GM23248 (cell line): ENCODE results near the gene RPS6KB2. TPM values are rescaled to one million over a fixed set of nuclear protein-coding genes. Genes with fewer than 3 reads are reported as not detected.

Experiments used
- DNase-seq: peaks from one replicate; pipeline ENCODE4 v3.0.0-alpha.2; 2015
- H2AFZ ChIP-seq: fragments of 200-600 bp; sonication (generic); 2 replicates; pipeline ENCODE4 v1.6.1; 2016; ENCODE audit warnings: antibody characterized with exemption
- H3F3A ChIP-seq: fragments of 200-600 bp; sonication (generic); 2 replicates; pipeline ENCODE4 v1.6.1; 2016; ENCODE audit warnings: mild to moderate bottlenecking, antibody characterized with exemption, mixed run types; ENCODE audit not compliant: insufficient read depth
- H3K27ac ChIP-seq: fragments of 200-600 bp; sonication (generic); 2 replicates; pipeline ENCODE4 v1.5.1; 2016; ENCODE audit warnings: mild to moderate bottlenecking
- H3K27me3 ChIP-seq: fragments of 200-600 bp; sonication (generic); replicated peaks from 2 replicates; pipeline ENCODE4 v1.6.1; 2016; ENCODE audit warnings: mild to moderate bottlenecking; ENCODE audit not compliant: insufficient read depth
- H3K36me3 ChIP-seq: fragments of 200-600 bp; sonication (generic); 2 replicates; pipeline ENCODE4 v1.6.1; 2016; ENCODE audit warnings: low read depth, mild to moderate bottlenecking
- H3K4me1 ChIP-seq: fragments of 200-600 bp; sonication (generic); 2 replicates; pipeline ENCODE4 v1.6.1; 2016; ENCODE audit warnings: mild to moderate bottlenecking; ENCODE audit not compliant: insufficient read depth
- H3K4me2 ChIP-seq: fragments of 200-600 bp; sonication (generic); one replicate; pipeline ENCODE4 v1.6.1; 2016; ENCODE audit warnings: mild to moderate bottlenecking; ENCODE audit not compliant: unreplicated experiment
- H3K4me3 ChIP-seq: fragments of 200-600 bp; sonication (generic); 2 replicates; pipeline ENCODE4 v1.5.1; 2016; ENCODE audit warnings: mild to moderate bottlenecking
- H3K79me2 ChIP-seq: fragments of 200-600 bp; sonication (generic); 2 replicates; pipeline ENCODE4 v1.6.1; 2016; ENCODE audit warnings: mild to moderate bottlenecking; ENCODE audit not compliant: insufficient read depth
- H3K9ac ChIP-seq: fragments of 200-600 bp; sonication (generic); 2 replicates; pipeline ENCODE4 v1.6.1; 2016; ENCODE audit warnings: mild to moderate bottlenecking
- H3K9me2 ChIP-seq: fragments of 200-600 bp; sonication (generic); 2 replicates; pipeline ENCODE4 v1.6.1; 2016; ENCODE audit warnings: mixed run types, mild to moderate bottlenecking, moderate library complexity; ENCODE audit not compliant: insufficient read depth
- H3K9me3 ChIP-seq: fragments of 200-600 bp; sonication (generic); one replicate; pipeline ENCODE4 v1.6.1; 2017; ENCODE audit warnings: low read depth
- H4K20me1 ChIP-seq: fragments of 200-600 bp; sonication (generic); 2 replicates; pipeline ENCODE4 v1.6.0; 2016; ENCODE audit not compliant: insufficient read depth
- EZH2 ChIP-seq: fragments of 200-600 bp; sonication (generic); IDR thresholded peaks from 2 replicates; pipeline ENCODE4 v1.6.1; 2018; ENCODE audit warnings: antibody characterized with exemption, mild to moderate bottlenecking; ENCODE audit not compliant: insufficient read depth, poor library complexity, severe bottlenecking
- EZH2phosphoT487 ChIP-seq: fragments of 200-600 bp; sonication (generic); IDR thresholded peaks from 2 replicates; pipeline ENCODE4 v1.6.1; 2018; ENCODE audit warnings: antibody characterized with exemption, moderate library complexity, mild to moderate bottlenecking, low read depth; ENCODE audit not compliant: insufficient read depth
- WGBS, 2 experiments: methylation state at CpG; one replicate each; pipeline ENCODE4 v1.1.6; 2015 to 2017; ENCODE audit warnings: low lambda C conversion rate in 2 of 2, low coverage in 1 of 2; ENCODE audit errors: missing lambda C conversion rate in 2 of 2; 5-methylcytosine and 5-hydroxymethylcytosine counted together
- in situ Hi-C: fragments of 300-500 bp; cut with MboI; formaldehyde crosslinking; loops from 2 replicates; pipeline ENCODE4 v1.15.0; 2020
- polyA plus RNA-seq: library from polyadenylated mRNA; unstranded; fragments of >200 nt; fragmentation: Nextera tagmentation; extraction: Ambion mirVana; gene quantifications from 2 replicates; pipeline ENCODE4 v1.2.1, GENCODE V29; 2016
- total RNA-seq: library from RNA; depleted of rRNA; stranded (reverse); fragments of >200 nt; shearing (Covaris generic); gene quantifications from 2 replicates; pipeline ENCODE4 v1.2.3, GENCODE V29; 2014

RPS6KB2 gene
- total and polyA plus RNA-seq, 2 experiments from 2014 or later = 52.3 to 68.0 TPM

DNA sequence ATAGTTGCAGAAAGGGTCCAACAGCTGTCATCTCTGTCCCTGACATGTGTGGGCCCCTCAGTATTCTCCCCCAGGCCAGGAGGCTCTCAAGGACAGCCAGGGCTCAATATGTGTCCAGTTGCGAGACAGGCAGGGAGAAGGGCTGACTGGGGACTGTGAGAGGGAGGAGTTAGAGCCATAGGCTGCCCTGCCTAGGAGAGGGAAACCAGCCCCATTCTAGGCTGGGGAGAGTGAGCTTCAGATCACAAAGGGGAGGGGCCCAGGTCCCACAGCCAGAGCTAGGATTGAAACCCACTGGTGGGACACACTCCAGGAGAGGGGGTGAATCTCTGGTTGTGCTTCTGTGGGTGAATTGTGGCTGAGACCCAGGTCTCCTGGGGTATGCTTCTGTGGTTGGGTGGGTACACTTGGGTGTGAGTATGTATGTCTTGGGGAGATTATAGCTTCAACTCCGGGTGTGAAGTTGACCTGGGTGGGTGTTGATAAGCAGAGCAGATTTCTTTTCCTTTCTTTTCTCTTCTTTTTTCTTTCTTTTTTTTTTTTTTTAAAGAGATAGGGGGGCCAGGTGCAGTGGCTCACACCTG, 14.9 kb upstream of the RPS6KB2 start:
- no peaks in the 10 kb centered on the region for H3K9me2 ChIP-seq
- no peaks in the 10 kb centered on the region for H3K9me3 ChIP-seq
- H3K4me2 ChIP-seq = no peak overlapping the region
- H2AFZ ChIP-seq = no peak overlapping the region
- H4K20me1 ChIP-seq = no peaks in the 10 kb centered on the region
- peaks cover 17% of the 10 kb centered on the region for H3K27me3 ChIP-seq
- in situ Hi-C loops = no loop called here
- TF ChIP-seq EZH2 (no peak), EZH2phosphoT487 (no peak)
- H3K9ac ChIP-seq = no peak overlapping the region
- 66 to 86% methylated on average over 2 of the region's 2 CpGs for WGBS, 2 experiments
- no peaks in the 10 kb centered on the region for H3K79me2 ChIP-seq
- H3K27ac ChIP-seq = no peak overlapping the region
- DNase-seq = no peak
- H3K36me3 ChIP-seq = no peaks in the 10 kb centered on the region
- no peaks in the 10 kb centered on the region for H3F3A ChIP-seq
- H3K4me3 ChIP-seq = no peak overlapping the region
- H3K4me1 ChIP-seq = no peaks in the 10 kb centered on the region

DNA sequence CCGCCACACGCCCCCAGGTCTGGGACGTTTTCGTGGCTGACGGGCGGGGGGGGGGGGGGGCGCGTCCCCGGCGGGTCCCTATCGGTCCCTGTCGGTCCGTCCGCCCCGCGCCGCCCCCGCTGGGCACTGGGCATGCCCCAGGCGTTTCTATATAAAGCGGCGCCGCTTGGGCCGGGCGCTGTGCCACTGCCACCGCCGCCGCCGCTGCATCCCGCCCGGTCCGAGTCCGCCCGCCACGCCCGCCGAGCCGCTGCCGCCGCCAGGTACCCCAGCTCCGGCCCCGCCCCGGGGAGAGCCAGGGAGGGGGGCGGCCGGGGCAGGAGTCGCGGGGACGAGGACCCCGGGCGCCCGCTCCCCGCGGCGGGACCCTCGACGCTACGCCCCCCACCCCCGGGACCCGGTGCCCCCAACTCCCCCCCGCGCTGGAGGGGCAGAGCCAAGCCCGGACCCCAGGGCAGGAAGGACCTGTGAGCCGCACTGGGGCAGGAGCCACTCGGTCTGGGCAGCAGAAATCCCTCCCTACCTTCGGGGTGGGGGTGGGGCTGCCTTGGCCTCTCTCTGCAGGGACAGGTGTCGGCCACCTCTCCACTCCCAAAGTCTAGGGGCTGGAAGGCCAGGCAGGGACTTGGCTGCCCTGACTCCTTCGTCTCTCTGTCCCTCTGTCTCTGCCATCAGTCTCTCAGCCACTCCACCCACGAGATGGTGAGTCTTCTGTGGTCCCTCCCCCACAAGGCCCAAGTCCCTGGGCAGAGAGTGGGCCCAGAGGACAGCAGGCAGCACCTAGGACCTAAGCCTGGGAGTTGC, 12.6 kb upstream of the RPS6KB2 start, which contains the start of gene CARNS1:
Gene CARNS1, plus strand, starts transcription at position 178 of the 804 bp plus-strand sequence. Its CDS starts 522 bp downstream, at position 700.
- H3K4me2 ChIP-seq = no peak within 1 kb of the TSS
- WGBS, 2 experiments = 5 to 6% methylated on average over 5 to 61 of the region's 67 CpGs

GRCh38 chr11:67416416-67417335, 11.6 kb upstream of the RPS6KB2 start:
- Histone ChIP-seq H3K27ac (no peak overlapping the region), H3K4me2 (no peak overlapping the region), H3K9me2 (no peaks in the 10 kb centered on the region), H3K9me3 (no peaks in the 10 kb centered on the region), H2AFZ (no peak overlapping the region), H3K9ac (no peak overlapping the region), H4K20me1 (no peaks in the 10 kb centered on the region), H3K4me3 (no peak overlapping the region), H3F3A (no peaks in the 10 kb centered on the region), H3K4me1 (no peaks in the 10 kb centered on the region), H3K27me3 (peaks cover 6% of the 10 kb centered on the region; the same call in 1 of the 2 replicates), H3K36me3 (no peaks in the 10 kb centered on the region), H3K79me2 (no peaks in the 10 kb centered on the region)
- TF ChIP-seq EZH2phosphoT487 = no peak
- TF ChIP-seq EZH2 = no peak
- DNase-seq = peak; percentile 37
- WGBS, 2 experiments = 73 to 76% methylated on average over 20 to 21 of the region's 21 CpGs
- in situ Hi-C loops = no loop called here

More for the DNA sequence above, 12.6 kb upstream of the RPS6KB2 start, which contains the start of gene CARNS1:
- Histone ChIP-seq H3K79me2 (no peaks in the 10 kb centered on the region), H3K36me3 (no peaks in the 10 kb centered on the region), H3K27ac (no peak within 1 kb of the TSS), H3K27me3 (peaks cover 14% of the 10 kb centered on the region), H3K4me3 (no peak within 1 kb of the TSS), H3K9me2 (no peaks in the 10 kb centered on the region), H3K4me1 (no peaks in the 10 kb centered on the region), H2AFZ (no peak within 1 kb of the TSS), H3K9me3 (no peaks in the 10 kb centered on the region), H3K9ac (no peak within 1 kb of the TSS), H4K20me1 (no peaks in the 10 kb centered on the region), H3F3A (no peaks in the 10 kb centered on the region)
- peak; percentile 40 for DNase-seq
- TF ChIP-seq EZH2 (no peak), EZH2phosphoT487 (no peak)
- in situ Hi-C loops = no loop called here

DNA sequence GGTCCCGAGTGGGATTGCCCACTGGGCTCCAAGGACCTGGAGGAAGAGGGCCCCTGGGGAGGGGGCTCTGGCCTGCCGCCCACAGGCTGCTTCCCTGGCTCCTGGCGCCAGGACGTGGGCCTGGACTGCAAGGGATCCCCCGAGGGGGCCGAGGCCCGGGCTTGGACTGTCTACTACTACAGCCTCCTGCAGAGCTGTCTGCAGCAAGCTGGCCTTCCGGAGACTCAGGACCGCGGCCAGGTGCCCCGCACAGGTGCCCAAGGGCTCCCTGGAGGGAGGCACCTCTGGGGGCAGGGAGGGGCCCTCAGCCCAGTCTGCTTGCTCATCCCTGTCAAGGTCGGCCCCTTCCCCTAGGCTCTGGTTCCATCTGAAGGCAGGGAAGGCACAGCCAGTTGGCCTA, 10.9 kb upstream of the RPS6KB2 start:
- H3K36me3 ChIP-seq = no peaks in the 10 kb centered on the region
- no peak for DNase-seq
- no peaks in the 10 kb centered on the region for H3K4me1 ChIP-seq
- H3K9me3 ChIP-seq = no peaks in the 10 kb centered on the region
- no peaks in the 10 kb centered on the region for H3F3A ChIP-seq
- in situ Hi-C loops = no loop called here
- no peaks in the 10 kb centered on the region for H4K20me1 ChIP-seq
- no peaks in the 10 kb centered on the region for H3K27me3 ChIP-seq
- H3K79me2 ChIP-seq = no peaks in the 10 kb centered on the region
- no peak overlapping the region for H2AFZ ChIP-seq
- no peak overlapping the region for H3K27ac ChIP-seq
- no peak overlapping the region for H3K9ac ChIP-seq
- H3K9me2 ChIP-seq = no peaks in the 10 kb centered on the region
- H3K4me2 ChIP-seq = no peak overlapping the region
- 87 to 90% methylated on average over 12 of the region's 12 CpGs for WGBS, 2 experiments
- no peak overlapping the region for H3K4me3 ChIP-seq
- no peak for TF ChIP-seq EZH2
- TF ChIP-seq EZH2phosphoT487 = no peak
